Measurements from ENCODE around the gene ACAN. TPM values are rescaled to one million over a fixed set of nuclear protein-coding genes. Genes with fewer than 3 reads are reported as not detected.

Gene ACAN
- polyA plus RNA-seq, 3 donors = not detected

GRCh38 chr15:88877415-88877814, 74.2 kb downstream of the ACAN start:
- H3K79me2 ChIP-seq (ENCODE audit: insufficient read depth, low read length) = no peaks in the 10 kb centered on the region
- no peak overlapping the region for H3K27ac Mint-ChIP-seq
- TF ChIP-seq CTCF (IDR thresholded peaks at IDR 0.05) = no peak
- H3K36me3 ChIP-seq (replicated peaks in 1 of 2; ENCODE audit: control insufficient read depth in 1 of 2, insufficient read depth in 2 of 2, low read length in 2 of 2) = no peaks in the 10 kb centered on the region
- no peak overlapping the region for H2AFZ ChIP-seq (ENCODE audit: insufficient read depth, low read depth, low read length, poor library complexity, severe bottlenecking)
- no peaks in the 10 kb centered on the region for H4K20me1 ChIP-seq (ENCODE audit: insufficient read depth, low read length)
- H3K4me3 Mint-ChIP-seq = no peak overlapping the region
- H3K9me3 ChIP-seq (replicated peaks in 1 of 2; ENCODE audit: control insufficient read depth in 1 of 2, insufficient read depth in 1 of 2, low read length in 2 of 2) = no peaks in the 10 kb centered on the region
- H3K9me3 Mint-ChIP-seq = no peaks in the 10 kb centered on the region
- no peaks in the 10 kb centered on the region for H3K36me3 Mint-ChIP-seq
- intact Hi-C loops (cut with micrococcal nuclease) = no loop called here
- H3K4me3 ChIP-seq (replicated peaks in 1 of 3; ENCODE audit: low read depth in 2 of 3, low read length in 3 of 3) = no peak overlapping the region
- peaks cover 0 to 5% (median 0%) of the 10 kb centered on the region in 3 donors for H3K27me3 Mint-ChIP-seq (ENCODE audit: low read depth in 3 of 3)
- H3K4me1 ChIP-seq (ENCODE audit: control insufficient read depth in 1 of 2, insufficient read depth in 2 of 2, low read length in 2 of 2) = no peaks in the 10 kb centered on the region
- no peak overlapping the region for H3K4me2 ChIP-seq (replicated peaks; ENCODE audit: extremely low read depth, low read length, poor library complexity, severe bottlenecking)
- no peak overlapping the region for H3K27ac ChIP-seq (ENCODE audit: low read depth in 1 of 2, low read length in 2 of 2)
- no peak overlapping the region for H3K9ac ChIP-seq (ENCODE audit: insufficient read depth, low read length, poor library complexity, severe bottlenecking)
- 83% methylated on average over 1 of the region's 11 CpGs for WGBS (ENCODE audit: insufficient coverage)
- no peaks in the 10 kb centered on the region for H3K4me1 Mint-ChIP-seq
- DNase-seq = no peak
- no peaks in the 10 kb centered on the region for H3K27me3 ChIP-seq (ENCODE audit: control insufficient read depth in 2 of 2, insufficient read depth in 2 of 2, low read length in 2 of 2)

GRCh38 chr15:88877906-88878305, 74.7 kb downstream of the ACAN start:
- no peak for TF ChIP-seq CTCF (IDR thresholded peaks at IDR 0.05)
- DNase-seq = no peak
- Histone ChIP-seq H3K27ac (ENCODE audit: low read depth in 1 of 2, low read length in 2 of 2) (no peak overlapping the region), H3K36me3 (replicated peaks in 1 of 2; ENCODE audit: control insufficient read depth in 1 of 2, insufficient read depth in 2 of 2, low read length in 2 of 2) (no peaks in the 10 kb centered on the region), H3K4me1 (ENCODE audit: control insufficient read depth in 1 of 2, insufficient read depth in 2 of 2, low read length in 2 of 2) (no peaks in the 10 kb centered on the region), H3K9ac (ENCODE audit: insufficient read depth, low read length, poor library complexity, severe bottlenecking) (no peak overlapping the region), H3K4me3 (replicated peaks in 1 of 3; ENCODE audit: low read depth in 2 of 3, low read length in 3 of 3) (no peak overlapping the region), H3K79me2 (ENCODE audit: insufficient read depth, low read length) (no peaks in the 10 kb centered on the region), H2AFZ (ENCODE audit: insufficient read depth, low read depth, low read length, poor library complexity, severe bottlenecking) (no peak overlapping the region), H3K4me2 (replicated peaks; ENCODE audit: extremely low read depth, low read length, poor library complexity, severe bottlenecking) (no peak overlapping the region), H3K9me3 (replicated peaks in 1 of 2; ENCODE audit: control insufficient read depth in 1 of 2, insufficient read depth in 1 of 2, low read length in 2 of 2) (no peaks in the 10 kb centered on the region), H4K20me1 (ENCODE audit: insufficient read depth, low read length) (no peaks in the 10 kb centered on the region), H3K27me3 (ENCODE audit: control insufficient read depth in 2 of 2, insufficient read depth in 2 of 2, low read length in 2 of 2) (no peaks in the 10 kb centered on the region)
- intact Hi-C loops (cut with micrococcal nuclease) = no loop called here
- Mint-ChIP-seq H3K27ac (no peak overlapping the region), H3K9me3 (no peaks in the 10 kb centered on the region), H3K36me3 (no peaks in the 10 kb centered on the region), H3K4me3 (no peak overlapping the region), H3K27me3 (ENCODE audit: low read depth in 3 of 3) (peaks cover 0 to 5% (median 2%) of the 10 kb centered on the region in 3 donors), H3K4me1 (no peaks in the 10 kb centered on the region)
- 93% methylated on average over 21 of the region's 22 CpGs for WGBS (ENCODE audit: insufficient coverage)

Measured in CD14-positive monocyte (primary cell).